WERI-Rb-1 (cell line): ENCODE measurements around the gene ZNF709.

Experiments used
- DNase-seq: peaks from one replicate; pipeline ENCODE4 v3.0.0-alpha.2; 2020
- H3K27ac ChIP-seq: fragments of 250-450 bp; sonication (Bioruptor Pico); 2 replicates; pipeline ENCODE4 v1.5.1; 2020; ENCODE audit warnings: mild to moderate bottlenecking, moderate library complexity
- H3K27me3 ChIP-seq: fragments of 250-450 bp; sonication (Bioruptor Pico); 2 replicates; pipeline ENCODE4 v1.5.1; 2021; ENCODE audit warnings: mild to moderate bottlenecking, low read depth, moderate library complexity; ENCODE audit not compliant: insufficient read depth, severe bottlenecking
- H3K36me3 ChIP-seq: fragments of 250-450 bp; sonication (Bioruptor Pico); 2 replicates; pipeline ENCODE4 v1.5.1; 2020; ENCODE audit warnings: mild to moderate bottlenecking, moderate library complexity
- H3K4me3 ChIP-seq: 2 replicates; pipeline ENCODE4 v1.5.1; 2011; ENCODE audit warnings: low read depth, mild to moderate bottlenecking, control low read depth, low read length
- H3K9me3 ChIP-seq: fragments of 250-450 bp; sonication (Bioruptor Pico); 2 replicates; pipeline ENCODE4 v1.5.1; 2021; ENCODE audit warnings: mild to moderate bottlenecking, moderate library complexity; ENCODE audit not compliant: severe bottlenecking
- TF ChIP-seq, protein P1 (sequence below): IDR thresholded peaks from 2 replicates; pipeline ENCODE4 v1.5.1; 2011; ENCODE audit warnings: low read depth, mild to moderate bottlenecking, control low read depth, inconsistent platforms, low read length

Gene ZNF709

DNA sequence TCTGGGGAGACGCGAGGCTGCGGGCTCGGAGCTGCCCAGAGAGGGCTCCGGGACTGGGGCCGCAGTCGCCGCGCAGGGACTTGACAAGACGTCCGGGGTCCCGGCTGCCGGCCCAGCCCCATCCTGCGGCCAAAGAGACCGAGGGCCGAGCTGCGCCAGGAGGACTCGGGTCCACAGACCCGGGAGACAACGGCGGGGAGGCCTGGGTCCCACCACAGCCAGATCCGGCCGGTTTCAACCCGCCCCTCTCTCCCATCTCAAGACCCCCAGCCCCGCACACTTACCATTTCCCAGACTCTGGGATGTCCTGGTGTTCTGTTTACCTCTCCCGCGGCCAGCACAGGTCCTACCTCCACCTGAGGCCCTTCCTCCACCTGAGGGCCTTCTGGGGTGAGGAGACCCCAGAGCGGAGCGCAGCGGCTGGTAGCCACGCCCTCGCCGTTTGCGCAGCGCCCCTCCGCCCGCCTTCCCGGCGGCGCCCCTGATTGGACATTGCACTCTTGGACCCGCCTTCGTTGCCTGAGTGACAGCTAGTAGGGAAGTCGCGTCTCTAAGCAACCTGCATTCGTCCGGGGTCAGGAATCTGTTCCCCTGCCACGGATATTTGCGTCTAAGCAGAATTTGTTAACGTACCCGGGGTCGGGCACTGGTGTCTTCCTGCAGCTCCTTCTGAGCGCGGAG lies at the start of gene ZNF709:
Gene ZNF709 (minus strand): TSS at position 446 of the 681 bp plus-strand sequence. CDS start 159 bp downstream, at position 287.
- H3K36me3 ChIP-seq: peaks cover 5% of the 10 kb centered on the region
- peak within 1 kb of the TSS; percentile 97 for H3K4me3 ChIP-seq
- H3K9me3 ChIP-seq: no peaks in the 10 kb centered on the region
- no peaks in the 10 kb centered on the region for H3K27me3 ChIP-seq
- peak within 1 kb of the TSS; percentile 84 for H3K27ac ChIP-seq
- peak; percentile 93 for DNase-seq
- TF ChIP-seq, protein P1, sequence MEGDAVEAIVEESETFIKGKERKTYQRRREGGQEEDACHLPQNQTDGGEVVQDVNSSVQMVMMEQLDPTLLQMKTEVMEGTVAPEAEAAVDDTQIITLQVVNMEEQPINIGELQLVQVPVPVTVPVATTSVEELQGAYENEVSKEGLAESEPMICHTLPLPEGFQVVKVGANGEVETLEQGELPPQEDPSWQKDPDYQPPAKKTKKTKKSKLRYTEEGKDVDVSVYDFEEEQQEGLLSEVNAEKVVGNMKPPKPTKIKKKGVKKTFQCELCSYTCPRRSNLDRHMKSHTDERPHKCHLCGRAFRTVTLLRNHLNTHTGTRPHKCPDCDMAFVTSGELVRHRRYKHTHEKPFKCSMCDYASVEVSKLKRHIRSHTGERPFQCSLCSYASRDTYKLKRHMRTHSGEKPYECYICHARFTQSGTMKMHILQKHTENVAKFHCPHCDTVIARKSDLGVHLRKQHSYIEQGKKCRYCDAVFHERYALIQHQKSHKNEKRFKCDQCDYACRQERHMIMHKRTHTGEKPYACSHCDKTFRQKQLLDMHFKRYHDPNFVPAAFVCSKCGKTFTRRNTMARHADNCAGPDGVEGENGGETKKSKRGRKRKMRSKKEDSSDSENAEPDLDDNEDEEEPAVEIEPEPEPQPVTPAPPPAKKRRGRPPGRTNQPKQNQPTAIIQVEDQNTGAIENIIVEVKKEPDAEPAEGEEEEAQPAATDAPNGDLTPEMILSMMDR: no peak

DNA sequence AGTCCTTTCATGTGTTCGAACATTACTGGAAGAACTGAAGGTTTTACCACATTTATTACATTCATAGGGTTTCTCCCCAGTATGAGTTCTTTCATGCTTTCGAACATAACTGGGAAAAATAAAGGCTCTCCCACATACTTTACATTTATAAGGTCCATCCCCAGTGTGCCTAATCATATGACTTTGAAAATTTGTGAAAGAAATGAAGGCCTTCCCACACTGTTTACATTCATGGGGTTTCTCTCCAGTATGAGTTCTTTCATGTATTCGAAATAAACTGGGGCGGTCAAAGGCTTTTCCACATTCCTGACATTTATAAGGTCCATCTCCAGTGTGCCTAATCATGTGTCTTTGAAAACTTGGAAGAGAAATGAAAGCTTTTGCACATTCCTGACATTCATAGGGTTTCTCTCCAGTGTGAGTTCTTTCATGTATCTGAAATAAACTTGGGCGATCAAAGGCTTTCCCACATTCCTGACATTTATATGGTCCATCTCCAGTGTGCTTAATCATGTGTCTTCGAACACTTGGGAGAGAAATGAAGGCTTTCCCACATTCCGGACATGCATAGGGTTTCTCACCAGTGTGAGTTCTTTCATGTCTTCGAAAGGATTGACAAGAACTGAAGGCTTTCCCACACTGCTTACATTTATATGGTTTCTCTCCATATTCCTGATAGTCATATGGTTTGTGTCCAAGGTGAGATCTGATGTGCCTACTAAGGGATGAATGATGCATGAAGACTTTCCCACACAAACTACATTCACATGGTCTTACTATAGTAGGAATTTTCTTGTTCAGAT lies 42.6 kb upstream of the ZNF709 start:
- peaks cover 61% of the 10 kb centered on the region for H3K9me3 ChIP-seq
- no peaks in the 10 kb centered on the region for H3K27me3 ChIP-seq
- no peak overlapping the region for H3K4me3 ChIP-seq
- DNase-seq: no peak
- TF ChIP-seq, protein P1: no peak
- peaks cover 72% of the 10 kb centered on the region for H3K36me3 ChIP-seq
- H3K27ac ChIP-seq: no peak overlapping the region

DNA sequence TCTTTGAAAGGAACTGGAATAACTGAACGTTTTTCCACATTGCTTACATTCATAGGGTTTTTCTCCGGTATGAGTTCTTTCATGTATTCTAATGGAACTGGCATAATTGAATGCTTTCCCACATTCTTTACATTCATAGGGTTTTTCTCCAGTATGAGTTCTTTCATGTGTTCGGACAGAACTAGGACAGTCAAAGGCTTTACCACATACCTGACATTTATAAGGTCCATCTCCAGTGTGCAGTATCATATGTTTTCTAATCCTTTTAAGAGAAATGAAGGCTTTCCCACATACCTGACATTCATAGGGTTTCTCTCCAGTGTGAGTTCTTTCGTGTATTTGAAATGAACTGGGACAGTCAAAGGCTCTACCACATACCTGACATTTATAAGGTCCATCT lies 41.9 kb upstream of the ZNF709 start:
- no peak for DNase-seq
- Histone ChIP-seq H3K27me3 (no peaks in the 10 kb centered on the region), H3K36me3 (peaks cover 69% of the 10 kb centered on the region), H3K27ac (no peak overlapping the region), H3K9me3 (peaks cover 61% of the 10 kb centered on the region), H3K4me3 (no peak overlapping the region)
- TF ChIP-seq, protein P1: no peak

DNA sequence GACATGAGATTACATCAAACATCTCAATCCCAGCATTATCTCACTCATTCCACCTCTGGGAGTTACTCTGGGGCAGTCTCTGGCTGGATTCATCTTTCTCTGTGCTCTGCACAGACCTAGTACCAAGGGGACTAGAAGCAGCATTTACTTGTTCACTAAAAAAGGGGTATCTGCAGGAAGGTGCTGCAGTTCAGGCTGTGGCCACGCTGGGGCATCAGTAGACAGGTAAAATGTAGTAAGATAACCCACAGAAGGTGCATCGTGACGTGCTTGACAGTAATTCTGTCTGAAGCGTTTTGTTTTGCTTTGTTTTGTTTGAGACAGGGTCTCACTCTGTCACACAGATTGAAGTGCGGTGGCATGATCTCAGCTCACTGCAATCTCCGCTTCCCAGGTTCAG lies 37.4 kb upstream of the ZNF709 start:
- H3K27me3 ChIP-seq: no peaks in the 10 kb centered on the region
- H3K9me3 ChIP-seq: peaks cover 40% of the 10 kb centered on the region
- DNase-seq: peak; percentile 29
- TF ChIP-seq, protein P1: peak; percentile 68
- no peak overlapping the region for H3K4me3 ChIP-seq
- H3K27ac ChIP-seq: no peak overlapping the region
- H3K36me3 ChIP-seq: peaks cover 36% of the 10 kb centered on the region

DNA sequence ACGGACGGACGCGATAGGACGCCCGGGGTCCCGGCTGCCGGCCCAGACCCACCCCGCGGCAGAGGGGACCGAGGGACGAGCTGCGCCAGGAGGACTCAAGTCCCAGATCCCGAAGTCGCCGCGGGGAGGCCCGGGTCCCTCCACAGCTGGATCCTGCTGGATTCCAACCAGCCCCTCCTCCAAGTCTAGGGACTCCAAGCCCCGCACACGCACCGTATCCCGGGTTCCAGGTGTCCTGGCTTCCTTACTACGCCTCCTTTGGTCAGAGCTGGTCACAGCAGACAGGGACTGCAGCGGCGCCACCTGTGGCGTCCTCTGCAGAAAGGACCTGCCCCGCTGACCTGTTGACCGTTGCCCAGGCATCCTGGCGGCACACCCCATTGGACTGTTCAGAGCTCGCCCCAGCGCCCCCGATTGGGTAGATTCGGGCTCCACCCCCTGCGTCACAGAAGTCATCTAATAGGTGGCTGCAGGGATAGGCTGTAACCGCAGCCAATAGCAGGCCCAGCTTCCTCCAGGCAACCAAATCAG lies 29.0 kb upstream of the ZNF709 start:
- TF ChIP-seq, protein P1: 0 out of 2 replicates have a peak, but pooled peaks have one; percentile 4
- peaks cover 9% of the 10 kb centered on the region for H3K9me3 ChIP-seq
- no peak for DNase-seq
- H3K4me3 ChIP-seq: no peak overlapping the region
- 0 out of 2 replicates have a peak, but pooled peaks cover 4% of the 10 kb centered on the region for H3K36me3 ChIP-seq
- H3K27me3 ChIP-seq: no peaks in the 10 kb centered on the region
- no peak overlapping the region for H3K27ac ChIP-seq
